ENCODE results near the gene RNPC3.

The RNPC3 gene

GRCh38 chr1:103525607-103526507 is at the start of gene RNPC3:
Gene RNPC3 (plus strand): TSS chr1:103525699. CDS start chr1:103526071, 372 bp downstream.
- ATAC-seq (ENCODE audit: insufficient read depth, low read depth) (peak; percentile 83), DNase-seq (peak; percentile 85)
- Histone ChIP-seq H3K4me2 (ENCODE audit: insufficient read depth, low read length) (peak within 1 kb of the TSS; percentile 69), H3K79me2 (ENCODE audit: insufficient read depth, low read length) (peaks cover 50% of the 10 kb centered on the region), H3K4me1 (ENCODE audit: insufficient read depth, low read length) (peaks cover 46% of the 10 kb centered on the region), H3K9ac (ENCODE audit: low read depth, low read length) (peak within 1 kb of the TSS; percentile 89), H4K20me1 (ENCODE audit: insufficient read depth, low read length) (peaks cover 12% of the 10 kb centered on the region), H3K36me3 (ENCODE audit: insufficient read depth, low read length) (peaks cover 28% of the 10 kb centered on the region), H2AFZ (ENCODE audit: low read depth, low read length) (peak within 1 kb of the TSS; percentile 85), H3K4me3 (ENCODE audit: low read depth in 1 of 2, low read length in 2 of 2) (peak within 1 kb of the TSS; percentile 80 to 85), H3K27me3 (ENCODE audit: insufficient read depth, low read length, poor library complexity) (no peaks in the 10 kb centered on the region), H3K9me3 (ENCODE audit: insufficient read depth, low read length, severe bottlenecking) (no peaks in the 10 kb centered on the region), H3K27ac (ENCODE audit: low read length) (peak within 1 kb of the TSS; percentile 95)
- TF ChIP-seq EZH2 (IDR thresholded peaks at IDR 0.05; ENCODE audit: borderline replicate concordance, low read depth, low read length, severe bottlenecking), result no peak
- TF ChIP-seq CTCF (IDR thresholded peaks at IDR 0.05; ENCODE audit: borderline replicate concordance, extremely low read depth, low read length, poor library complexity, severe bottlenecking), result no peak

GRCh38 chr1:103477101-103477500 is 48.4 kb upstream of the RNPC3 start:
- H3K9me3 ChIP-seq (ENCODE audit: insufficient read depth, low read length, severe bottlenecking), result no peaks in the 10 kb centered on the region
- no peak for TF ChIP-seq CTCF (IDR thresholded peaks at IDR 0.05; ENCODE audit: borderline replicate concordance, extremely low read depth, low read length, poor library complexity, severe bottlenecking)
- no peak for TF ChIP-seq EZH2 (IDR thresholded peaks at IDR 0.05; ENCODE audit: borderline replicate concordance, low read depth, low read length, severe bottlenecking)
- no peaks in the 10 kb centered on the region for H3K4me1 ChIP-seq (ENCODE audit: insufficient read depth, low read length)
- H3K4me3 ChIP-seq (ENCODE audit: low read depth in 1 of 2, low read length in 2 of 2), result no peak overlapping the region
- no peaks in the 10 kb centered on the region for H3K36me3 ChIP-seq (ENCODE audit: insufficient read depth, low read length)
- no peak for ATAC-seq (ENCODE audit: insufficient read depth, low read depth)
- H3K27me3 ChIP-seq (ENCODE audit: insufficient read depth, low read length, poor library complexity), result no peaks in the 10 kb centered on the region
- no peak for DNase-seq
- no peak overlapping the region for H3K27ac ChIP-seq (ENCODE audit: low read length)
- H2AFZ ChIP-seq (ENCODE audit: low read depth, low read length), result no peak overlapping the region
- no peaks in the 10 kb centered on the region for H4K20me1 ChIP-seq (ENCODE audit: insufficient read depth, low read length)
- H3K4me2 ChIP-seq (ENCODE audit: insufficient read depth, low read length), result no peak overlapping the region
- no peak overlapping the region for H3K9ac ChIP-seq (ENCODE audit: low read depth, low read length)
- H3K79me2 ChIP-seq (ENCODE audit: insufficient read depth, low read length), result no peaks in the 10 kb centered on the region

- H3K9ac ChIP-seq (ENCODE audit: low read depth, low read length), result no peak overlapping the region
- no peaks in the 10 kb centered on the region for H4K20me1 ChIP-seq (ENCODE audit: insufficient read depth, low read length)
- H3K27me3 ChIP-seq (ENCODE audit: insufficient read depth, low read length, poor library complexity), result no peaks in the 10 kb centered on the region
- H2AFZ ChIP-seq (ENCODE audit: low read depth, low read length), result no peak overlapping the region
- H3K36me3 ChIP-seq (ENCODE audit: insufficient read depth, low read length), result no peaks in the 10 kb centered on the region
- ATAC-seq (ENCODE audit: insufficient read depth, low read depth) (no peak), DNase-seq (no peak)
- H3K27ac ChIP-seq (ENCODE audit: low read length), result no peak overlapping the region
- H3K4me1 ChIP-seq (ENCODE audit: insufficient read depth, low read length), result no peaks in the 10 kb centered on the region
- H3K4me2 ChIP-seq (ENCODE audit: insufficient read depth, low read length), result no peak overlapping the region
- H3K79me2 ChIP-seq (ENCODE audit: insufficient read depth, low read length), result no peaks in the 10 kb centered on the region
- no peak for TF ChIP-seq CTCF (IDR thresholded peaks at IDR 0.05; ENCODE audit: borderline replicate concordance, extremely low read depth, low read length, poor library complexity, severe bottlenecking)
- TF ChIP-seq EZH2 (IDR thresholded peaks at IDR 0.05; ENCODE audit: borderline replicate concordance, low read depth, low read length, severe bottlenecking), result no peak
- H3K9me3 ChIP-seq (ENCODE audit: insufficient read depth, low read length, severe bottlenecking), result no peaks in the 10 kb centered on the region
- no peak overlapping the region for H3K4me3 ChIP-seq (ENCODE audit: low read depth in 1 of 2, low read length in 2 of 2)
Observed at GRCh38 chr1:103489935-103490334, 35.6 kb upstream of the RNPC3 start.

Measured in DND-41 (cell line).